HCT116 (cell line): ENCODE measurements around the gene FAM227B. TPM values are rescaled to one million over a fixed set of nuclear protein-coding genes. Genes with fewer than 3 reads are reported as not detected.
A peak's percentile ranks its signal among the peaks of the same experiment; 100 is the strongest.

Experiments used
- ATAC-seq: fragments of 200-7000 bp; cut with Tn5 transposase; 2 replicates; pipeline ENCODE4 v1.9.1; 2020; ENCODE audit warnings: mild to moderate bottlenecking, moderate library complexity
- BruUV-seq: library from RNA; stranded (reverse); fragments of 400-500 nt; replicated peaks from 2 replicates; lab custom pipeline; 2021; lab: Mats Ljungman, UMichigan
- CTCF ChIA-PET: fragments of 300-600 bp; sonication (Branson Sonifier 250); formaldehyde crosslinking; loops from one replicate; lab custom pipeline; 2021; ENCODE audit warnings: antibody characterized with exemption; lab: Charles Lee
- POLR2A ChIA-PET: fragments of 300-600, 350-600 bp; sonication (Branson Sonifier 250); formaldehyde crosslinking; loops from one replicate; lab custom pipeline; 2021; ENCODE audit warnings: antibody characterized with exemption; lab: Charles Lee
- RAD21 ChIA-PET, 2 experiments: fragments of 300-600 bp; sonication (Branson Sonifier 250); formaldehyde crosslinking; loops; one replicate each; lab custom pipeline; 2023; ENCODE audit warnings: low total read pairs in 2 of 2; ENCODE audit not compliant: uncharacterized antibody in 2 of 2, unreplicated experiment in 2 of 2, low non-redundant PET in 1 of 2; lab: Charles Lee
- DNase-seq: peaks from one replicate; pipeline ENCODE4 v3.0.0-alpha.2; 2010; ENCODE audit warnings: low read depth, low spot score
- H2AFZ ChIP-seq: fragments of 200-600 bp; shearing (Covaris generic), sonication (generic); 2 replicates; pipeline ENCODE4 v1.6.1; 2017; ENCODE audit warnings: low read depth, mixed run types, mixed read lengths, antibody characterized with exemption, low read length; ENCODE audit not compliant: poor library complexity, severe bottlenecking
- H3K27ac ChIP-seq: 2 replicates; pipeline ENCODE4 v1.5.1; 2012; ENCODE audit warnings: low read depth, low read length
- H3K27me3 ChIP-seq: fragments of 200-600 bp; sonication (generic); 2 replicates; pipeline ENCODE4 v1.6.1; 2016; ENCODE audit warnings: mixed run types, low read length, mixed read lengths; ENCODE audit not compliant: insufficient read depth
- H3K36me3 ChIP-seq, 2 experiments: fragments of 200-500 bp in 1 of 2; fragments of 200-600 bp in 1 of 2; sonication (Bioruptor generic) in 1 of 2; sonication (generic) in 1 of 2; 2 replicates each; pipeline versions ENCODE4 v1.5.1 to v1.6.1; 2014 to 2016; ENCODE audit warnings: low read length in 2 of 2, inconsistent platforms in 1 of 2, mixed read lengths in 1 of 2, mixed run types in 1 of 2; ENCODE audit not compliant: insufficient read depth in 2 of 2, control insufficient read depth in 1 of 2
- H3K4me1 ChIP-seq, 2 experiments: fragments of 200-600 bp in 1 of 2; sonication (generic) in 1 of 2; 2 replicates each; pipeline versions ENCODE4 v1.5.1 to v1.6.1; 2012 to 2017; ENCODE audit warnings: low read length in 2 of 2, inconsistent platforms in 1 of 2, mild to moderate bottlenecking in 1 of 2, mixed read lengths in 1 of 2, mixed run types in 1 of 2, moderate library complexity in 1 of 2; ENCODE audit not compliant: insufficient read depth in 2 of 2, control insufficient read depth in 1 of 2
- H3K4me2 ChIP-seq: fragments of 200-600 bp; sonication (generic); 2 replicates; pipeline ENCODE4 v1.6.1; 2017; ENCODE audit warnings: mixed run types, low read length, mixed read lengths
- H3K4me3 ChIP-seq, 2 experiments: fragments of 200-600 bp in 1 of 2; sonication (generic) in 1 of 2; replicated peaks in 1 of 2; 2 replicates each; pipeline ENCODE4 v1.5.1; 2011 to 2016; ENCODE audit warnings: low read length in 2 of 2, control low read depth in 1 of 2, low read depth in 1 of 2, mild to moderate bottlenecking in 1 of 2, mixed read lengths in 1 of 2, mixed run types in 1 of 2
- H3K79me2 ChIP-seq: fragments of 200-600 bp; sonication (generic); 2 replicates; pipeline ENCODE4 v1.6.1; 2017; ENCODE audit warnings: mild to moderate bottlenecking, mixed run types, low read length, moderate library complexity, mixed read lengths; ENCODE audit not compliant: insufficient read depth
- H3K9ac ChIP-seq: fragments of 200-600 bp; sonication (generic); 2 replicates; pipeline ENCODE4 v1.6.1; 2016; ENCODE audit warnings: low read length, mixed read lengths
- H3K9me2 ChIP-seq: fragments of 200-600 bp; sonication (generic), shearing (Covaris generic); 2 replicates; pipeline ENCODE4 v1.6.1; 2017; ENCODE audit warnings: mixed run types, mild to moderate bottlenecking, moderate library complexity; ENCODE audit not compliant: insufficient read depth
- H3K9me3 ChIP-seq, 2 experiments: fragments of 200-500 bp in 1 of 2; fragments of 200-600 bp in 1 of 2; sonication (Bioruptor generic) in 1 of 2; sonication (generic) in 1 of 2; 2 replicates each; pipeline ENCODE4 v1.6.1; 2014 to 2017; ENCODE audit warnings: low read length in 2 of 2, mixed read lengths in 2 of 2, inconsistent platforms in 1 of 2, low read depth in 1 of 2, mild to moderate bottlenecking in 1 of 2, mixed run types in 1 of 2, moderate library complexity in 1 of 2; ENCODE audit not compliant: control insufficient read depth in 1 of 2, insufficient read depth in 1 of 2
- H4K20me1 ChIP-seq: fragments of 200-600 bp; sonication (generic), shearing (Covaris generic); 2 replicates; pipeline ENCODE4 v1.6.1; 2017; ENCODE audit warnings: mixed run types, mild to moderate bottlenecking, moderate library complexity; ENCODE audit not compliant: insufficient read depth
- CBX3 ChIP-seq: IDR thresholded peaks from 2 replicates; pipeline ENCODE4 v1.6.1; 2012; ENCODE audit warnings: low read depth
- CEBPB ChIP-seq: IDR thresholded peaks from 2 replicates; pipeline ENCODE4 v1.6.1; 2012; ENCODE audit warnings: low read depth
- EGR1 ChIP-seq: IDR thresholded peaks from 2 replicates; pipeline ENCODE4 v1.6.1; 2012; ENCODE audit warnings: low read depth
- EZH2phosphoT487 ChIP-seq: fragments of 200-600 bp; IDR thresholded peaks from 2 replicates; pipeline ENCODE4 v1.6.1; 2018; ENCODE audit warnings: antibody characterized with exemption, borderline replicate concordance
- JUND ChIP-seq: IDR thresholded peaks from 2 replicates; pipeline ENCODE4 v1.6.1; 2012
- MAX ChIP-seq: IDR thresholded peaks from 2 replicates; pipeline ENCODE4 v1.6.1; 2012
- POLR2AphosphoS5 ChIP-seq: IDR thresholded peaks from 2 replicates; pipeline ENCODE4 v1.6.1; 2011; ENCODE audit warnings: mild to moderate bottlenecking, low read depth, low read length, moderate library complexity
- SIN3A ChIP-seq: IDR thresholded peaks from 2 replicates; pipeline ENCODE4 v1.6.1; 2012; ENCODE audit warnings: low read depth
- SP1 ChIP-seq: IDR thresholded peaks from 2 replicates; pipeline ENCODE4 v1.6.1; 2012; ENCODE audit warnings: low read depth
- SRF ChIP-seq: IDR thresholded peaks from 2 replicates; pipeline ENCODE4 v1.6.1; 2012; ENCODE audit warnings: low read depth
- YY1 ChIP-seq: IDR thresholded peaks from 2 replicates; pipeline ENCODE4 v1.6.1; 2011; ENCODE audit warnings: low read length, low read depth, moderate library complexity, mild to moderate bottlenecking; ENCODE audit not compliant: insufficient replicate concordance; ENCODE audit errors: extremely low read depth
- ZBTB33 ChIP-seq: IDR thresholded peaks from 2 replicates; pipeline ENCODE4 v1.6.1; 2011; ENCODE audit warnings: mild to moderate bottlenecking, low read length, moderate library complexity; ENCODE audit not compliant: insufficient replicate concordance; ENCODE audit errors: extremely low read depth
- ZFX ChIP-seq: fragments of 450-650 bp; IDR thresholded peaks from 2 replicates; pipeline ENCODE4 v1.6.1; 2017
- intact Hi-C: fragments of 100-400 bp; cut with micrococcal nuclease; formaldehyde crosslinking; loops from 2 replicates; pipeline ENCODE4 v1.10.0; 2022
- total RNA-seq: library from RNA; stranded (reverse); gene quantifications from one replicate; pipeline ENCODE4 v1.2.1, GENCODE V29; 2021; ENCODE audit not compliant: unreplicated experiment
- TF ChIP-seq, protein P1 (sequence below): IDR thresholded peaks from 2 replicates; pipeline ENCODE4 v1.6.1; 2012

The FAM227B gene
- total RNA-seq, 1 experiment from 2014 or later = 6.9 TPM

DNA sequence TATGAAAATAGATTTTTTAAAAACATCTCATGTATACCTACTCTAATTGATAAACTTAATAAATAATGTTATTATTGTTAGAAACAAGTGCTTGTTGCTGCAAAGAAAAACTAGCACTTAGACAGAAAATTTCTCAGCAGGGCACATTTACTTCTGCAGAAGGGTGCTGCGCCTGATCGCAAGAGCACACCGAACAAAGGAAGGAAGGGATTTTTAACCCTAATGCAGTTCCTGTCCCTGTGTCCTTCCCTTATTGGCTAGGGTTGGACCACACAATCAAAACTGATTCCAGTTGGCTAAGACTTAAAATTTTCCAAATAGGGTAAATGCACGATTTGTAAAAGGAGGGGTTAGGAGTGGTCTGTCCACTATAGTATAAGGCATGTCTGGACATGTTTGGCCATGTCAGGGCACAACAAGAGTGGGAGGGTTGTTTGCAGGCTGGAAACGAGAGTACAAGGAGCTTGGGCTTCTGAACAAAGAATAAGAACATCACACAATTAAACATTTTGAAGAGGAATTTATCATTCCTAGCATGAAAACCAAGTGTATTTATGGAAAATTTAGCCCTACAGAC lies 4.9 kb upstream of the FAM227B start:
- RAD21 ChIA-PET = no interaction called here
- H3K79me2 ChIP-seq = peaks cover 88% of the 10 kb centered on the region
- H3K36me3 ChIP-seq = peaks cover 7 to 33% of the 10 kb centered on the region in 2 experiments; a peak in 3 of 4 replicates
- no peak overlapping the region for H3K9ac ChIP-seq
- CTCF ChIA-PET = no interaction called here
- no peak overlapping the region for H2AFZ ChIP-seq
- intact Hi-C loops = loop anchor here (10.0 kb wide), 1 partner anchor 391 kb away; no protein-coding TSS in a partner anchor
- no peaks in the 10 kb centered on the region for H3K27me3 ChIP-seq
- no TSS peak for BruUV-seq
- H3K4me3 ChIP-seq = no peak overlapping the region
- peaks cover 8 to 9% of the 10 kb centered on the region in 2 experiments; a peak in 2 of 4 replicates for H3K9me3 ChIP-seq
- peak overlapping the region; percentile 35; the same call in 1 of the 2 replicates for H3K27ac ChIP-seq
- no peaks in the 10 kb centered on the region for H3K9me2 ChIP-seq
- TF ChIP-seq CBX3 (peak; percentile 74), SIN3A (no peak)
- no peak for DNase-seq
- POLR2A ChIA-PET = no interaction called here
- no peak overlapping the region for H3K4me2 ChIP-seq
- peaks cover 22 to 34% of the 10 kb centered on the region in 2 experiments for H3K4me1 ChIP-seq
- ATAC-seq = no peak
- H4K20me1 ChIP-seq = no peaks in the 10 kb centered on the region

- Histone ChIP-seq H3K4me1 (peaks cover 26 to 39% of the 10 kb centered on the region in 2 experiments), H3K9ac (no peak overlapping the region), H3K9me3 (peaks cover 8 to 9% of the 10 kb centered on the region in 2 experiments; a peak in 2 of 4 replicates), H3K27ac (no peak overlapping the region), H3K79me2 (peaks cover 73% of the 10 kb centered on the region), H2AFZ (no peak overlapping the region), H3K9me2 (no peaks in the 10 kb centered on the region), H3K36me3 (peaks cover 7 to 28% of the 10 kb centered on the region in 2 experiments; a peak in 3 of 4 replicates), H4K20me1 (no peaks in the 10 kb centered on the region), H3K4me3 (no peak overlapping the region), H3K27me3 (no peaks in the 10 kb centered on the region), H3K4me2 (no peak overlapping the region)
- intact Hi-C loops = loop anchor here (5.0 to 10.0 kb wide), 2 partner anchors 389 to 762 kb away; no protein-coding TSS in a partner anchor
- BruUV-seq = no TSS peak
- ChIA-PET POLR2A (no interaction called here), RAD21 (no interaction called here), CTCF (no interaction called here)
- ATAC-seq (no peak), DNase-seq (no peak)
- no peak for TF ChIP-seq ZFX
- TF ChIP-seq JUND = no peak
- no peak for TF ChIP-seq CEBPB
- TF ChIP-seq MAX = no peak
- no peak for TF ChIP-seq YY1
- TF ChIP-seq EGR1 = no peak
- TF ChIP-seq SIN3A = no peak
- TF ChIP-seq ZBTB33 = no peak
- no peak for TF ChIP-seq EZH2phosphoT487
- no peak for TF ChIP-seq SRF
- no peak for TF ChIP-seq SP1
- TF ChIP-seq POLR2AphosphoS5 = no peak
- no peak for TF ChIP-seq CBX3
- TF ChIP-seq, protein P1, sequence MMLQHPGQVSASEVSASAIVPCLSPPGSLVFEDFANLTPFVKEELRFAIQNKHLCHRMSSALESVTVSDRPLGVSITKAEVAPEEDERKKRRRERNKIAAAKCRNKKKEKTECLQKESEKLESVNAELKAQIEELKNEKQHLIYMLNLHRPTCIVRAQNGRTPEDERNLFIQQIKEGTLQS = no peak
Measured at GRCh38 chr15:49624056-49624455, 3.4 kb upstream of the FAM227B start.
